Suprapubic skin (tissue), 4 donors: ENCODE measurements around the gene PDPN. TPM values are rescaled to one million over a fixed set of nuclear protein-coding genes. Genes with fewer than 3 reads are reported as not detected.
A peak's percentile ranks its signal among the peaks of the same experiment; 100 is the strongest.
"Not testable (repeated sequence)": the region's sequence is repeated elsewhere in the genome, so short reads cannot be mapped to it uniquely, and the experiment has no call there.

Experiments used
- DNase-seq, 2 donors: peaks; one replicate each; pipeline ENCODE4 v3.0.0-alpha.2; 2019; ENCODE audit warnings: low spot score in 2 of 2
- H3K27ac ChIP-seq: fragments of 200-600 bp; sonication (generic); one replicate; pipeline ENCODE4 v1.5.1; 2019
- H3K27me3 ChIP-seq: fragments of 200-600 bp; sonication (generic); one replicate; pipeline ENCODE4 v1.5.1; 2019
- H3K36me3 ChIP-seq: fragments of 200-600 bp; sonication (generic); one replicate; pipeline ENCODE4 v1.5.1; 2019
- H3K4me1 ChIP-seq: fragments of 200-600 bp; sonication (generic); one replicate; pipeline ENCODE4 v1.5.1; 2019
- H3K4me3 ChIP-seq: fragments of 200-600 bp; sonication (generic); one replicate; pipeline ENCODE4 v1.5.1; 2019; ENCODE audit warnings: mild to moderate bottlenecking
- H3K9me3 ChIP-seq: fragments of 200-600 bp; sonication (generic); one replicate; pipeline ENCODE4 v1.5.1; 2019
- CTCF ChIP-seq, 2 donors: fragments of 200-600 bp in 1 of 2; fragments of 450-650 bp in 1 of 2; sonication (generic) in 1 of 2; IDR thresholded peaks; one replicate each; pipeline ENCODE4 v1.5.1; 2016 to 2019; ENCODE audit warnings: antibody characterized with exemption in 2 of 2, mild to moderate bottlenecking in 1 of 2, moderate library complexity in 1 of 2
- EP300 ChIP-seq: sonication (generic); formaldehyde crosslinking; IDR thresholded peaks from one replicate; pipeline ENCODE4 v1.6.1; 2017; ENCODE audit warnings: antibody characterized with exemption
- POLR2A ChIP-seq, 2 donors: fragments of 450-650 bp; IDR thresholded peaks; one replicate each; pipeline ENCODE4 v1.6.1; 2017; ENCODE audit warnings: antibody characterized with exemption in 2 of 2, mild to moderate bottlenecking in 2 of 2, moderate library complexity in 2 of 2
- POLR2AphosphoS5 ChIP-seq, 3 donors: sonication (generic); formaldehyde crosslinking; IDR thresholded peaks; one replicate each; pipeline ENCODE4 v1.6.1; 2017; ENCODE audit warnings: antibody characterized with exemption in 3 of 3
- WGBS: methylation state at CpG from one replicate; pipeline ENCODE4 v1.1.5; 2018; 5-methylcytosine and 5-hydroxymethylcytosine counted together
- total RNA-seq, 4 donors: library from RNA; depleted of rRNA; stranded (reverse); fragments of >200 nt; gene quantifications; one replicate each; pipeline ENCODE4 v1.1.0, GENCODE V29; 2016

PDPN gene
- total RNA-seq, 4 donors from 2014 or later: 21.4 to 46.6 (median 29.1) TPM

- no peaks in the 10 kb centered on the region for H3K36me3 ChIP-seq
- H3K27me3 ChIP-seq: no peaks in the 10 kb centered on the region
- TF ChIP-seq POLR2AphosphoS5 (IDR thresholded peaks at IDR 0.05): no peak
- no peak for TF ChIP-seq EP300
- no peak for TF ChIP-seq CTCF (IDR thresholded peaks at IDR 0.05)
- TF ChIP-seq POLR2A (IDR thresholded peaks at IDR 0.05): no peak
- no peak for DNase-seq
- H3K4me1 ChIP-seq: no peaks in the 10 kb centered on the region
- WGBS: 86% methylated on average over 6 of the region's 6 CpGs
- no peaks in the 10 kb centered on the region for H3K9me3 ChIP-seq
- H3K4me3 ChIP-seq: no peak overlapping the region
- no peak overlapping the region for H3K27ac ChIP-seq
Observed at GRCh38 chr1:13549021-13549420, 34.6 kb upstream of the PDPN start.

DNA sequence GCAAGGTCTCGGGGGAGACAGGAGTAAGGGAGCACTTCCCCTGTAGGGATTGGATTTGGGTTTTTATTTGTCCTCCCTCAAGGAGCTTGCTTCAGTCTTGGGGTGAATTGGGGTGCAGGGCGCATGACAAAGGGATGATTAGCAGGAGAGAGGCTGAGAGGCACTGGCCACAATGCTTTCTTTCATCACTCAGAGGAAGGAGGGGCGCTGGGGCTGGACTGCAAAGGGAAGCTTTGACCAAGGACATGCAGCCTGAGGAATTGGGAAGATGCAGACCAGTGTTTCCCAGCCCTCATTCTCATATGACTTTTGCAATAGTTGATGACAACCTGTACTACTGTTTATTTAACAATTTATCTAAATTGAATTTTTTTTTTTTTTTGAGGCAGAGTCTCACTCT, 34.1 kb upstream of the PDPN start:
- Histone ChIP-seq H3K27me3 (no peaks in the 10 kb centered on the region), H3K9me3 (no peaks in the 10 kb centered on the region), H3K36me3 (no peaks in the 10 kb centered on the region), H3K4me3 (no peak overlapping the region), H3K4me1 (no peaks in the 10 kb centered on the region), H3K27ac (no peak overlapping the region)
- TF ChIP-seq POLR2AphosphoS5 (IDR thresholded peaks at IDR 0.05) (no peak), EP300 (no peak), CTCF (IDR thresholded peaks at IDR 0.05) (no peak), POLR2A (IDR thresholded peaks at IDR 0.05) (no peak)
- DNase-seq: no peak
- WGBS: 77% methylated on average over 3 of the region's 3 CpGs

- WGBS: 60% methylated on average over 4 of the region's 4 CpGs
- Histone ChIP-seq H3K4me1 (no peaks in the 10 kb centered on the region), H3K9me3 (no peaks in the 10 kb centered on the region), H3K36me3 (no peaks in the 10 kb centered on the region), H3K4me3 (no peak overlapping the region), H3K27ac (no peak overlapping the region), H3K27me3 (no peaks in the 10 kb centered on the region)
- no peak for DNase-seq
- TF ChIP-seq EP300 (no peak), CTCF (IDR thresholded peaks at IDR 0.05) (no peak), POLR2AphosphoS5 (IDR thresholded peaks at IDR 0.05) (no peak), POLR2A (IDR thresholded peaks at IDR 0.05) (no peak)
Observed at GRCh38 chr1:13550663-13551062, 33.0 kb upstream of the PDPN start.

DNA sequence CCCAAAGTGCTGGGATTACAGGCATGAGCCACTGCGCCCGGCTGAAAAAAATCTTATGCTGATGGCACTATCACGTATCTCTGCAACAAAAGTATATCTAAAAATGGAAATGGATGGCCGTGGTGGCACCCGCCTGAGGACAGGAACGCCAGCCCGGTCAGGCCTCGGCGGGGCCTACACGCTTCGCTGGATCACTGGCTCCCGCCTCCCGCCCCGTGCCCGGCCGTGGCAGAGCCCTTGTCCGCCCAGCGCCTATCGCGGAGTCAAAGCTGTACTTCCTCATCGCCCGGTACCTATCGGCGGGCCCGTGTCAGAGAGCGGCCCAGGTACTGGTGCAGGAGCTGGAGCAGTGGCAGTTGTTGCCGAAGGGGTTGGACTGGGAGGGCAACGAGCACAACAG, 28.8 kb upstream of the PDPN start:
- H3K9me3 ChIP-seq: no peaks in the 10 kb centered on the region
- 94% methylated on average over 25 of the region's 28 CpGs for WGBS
- H3K4me1 ChIP-seq: no peaks in the 10 kb centered on the region
- TF ChIP-seq POLR2AphosphoS5 (IDR thresholded peaks at IDR 0.05): no peak
- no peak for TF ChIP-seq EP300
- TF ChIP-seq POLR2A (IDR thresholded peaks at IDR 0.05): no peak
- TF ChIP-seq CTCF (IDR thresholded peaks at IDR 0.05): no peak
- H3K4me3 ChIP-seq: no peak overlapping the region
- H3K27ac ChIP-seq: no peak overlapping the region
- peak in 1 of 2 donors; percentile 59 for DNase-seq
- H3K27me3 ChIP-seq: no peaks in the 10 kb centered on the region
- H3K36me3 ChIP-seq: no peaks in the 10 kb centered on the region

- no peak for DNase-seq
- Histone ChIP-seq H3K9me3 (no peaks in the 10 kb centered on the region), H3K4me1 (no peaks in the 10 kb centered on the region), H3K27me3 (peaks cover 6% of the 10 kb centered on the region), H3K4me3 (no peak overlapping the region), H3K36me3 (no peaks in the 10 kb centered on the region), H3K27ac (no peak overlapping the region)
- WGBS: 53% methylated on average over 6 of the region's 6 CpGs
- TF ChIP-seq POLR2A (IDR thresholded peaks at IDR 0.05): no peak
Observed at GRCh38 chr1:13556224-13556764, 27.3 kb upstream of the PDPN start.

GRCh38 chr1:13560541-13560940, 23.1 kb upstream of the PDPN start:
- Histone ChIP-seq H3K27me3 (peaks cover 6% of the 10 kb centered on the region), H3K4me3 (no peak overlapping the region), H3K4me1 (peaks cover 3% of the 10 kb centered on the region), H3K27ac (no peak overlapping the region), H3K36me3 (no peaks in the 10 kb centered on the region), H3K9me3 (no peaks in the 10 kb centered on the region)
- DNase-seq: no peak
- WGBS: 90% methylated on average over 6 of the region's 6 CpGs
- no peak for TF ChIP-seq EP300
- no peak for TF ChIP-seq POLR2A (IDR thresholded peaks at IDR 0.05)
- TF ChIP-seq POLR2AphosphoS5 (IDR thresholded peaks at IDR 0.05): no peak
- TF ChIP-seq CTCF (IDR thresholded peaks at IDR 0.05): no peak

DNA sequence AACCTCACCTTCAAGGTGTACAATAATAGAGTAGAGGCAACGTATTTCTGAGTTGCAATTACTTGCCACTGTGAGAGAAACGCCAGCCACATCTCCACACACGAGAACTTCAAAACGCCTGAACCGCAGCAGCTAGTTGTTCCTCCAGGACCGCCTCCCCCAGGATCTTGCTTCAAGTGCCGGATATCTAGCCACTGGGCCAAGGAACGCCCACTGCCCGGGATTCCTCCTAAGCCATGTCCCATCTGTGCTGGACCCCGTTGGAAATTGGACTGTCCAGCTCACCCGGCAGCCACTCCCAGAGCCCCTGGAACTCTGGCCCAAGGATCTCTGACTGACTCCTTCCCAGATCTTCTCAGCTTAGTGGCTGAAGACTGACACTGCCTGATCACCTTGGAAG, 20.7 kb upstream of the PDPN start:
- peaks cover 12% of the 10 kb centered on the region for H3K27me3 ChIP-seq
- 94% methylated on average over 11 of the region's 11 CpGs for WGBS
- H3K36me3 ChIP-seq, H3K4me3 ChIP-seq, H3K9me3 ChIP-seq, H3K4me1 ChIP-seq, H3K27ac ChIP-seq, DNase-seq: not testable (repeated sequence)
